Nephron progenitor cell (in vitro differentiated cells): ENCODE measurements around the gene C19orf53.

Source experiments
- DNase-seq: peaks from one replicate; pipeline ENCODE4 v3.0.0; 2021
- H3K27ac Mint-ChIP-seq: 2 replicates; pipeline ENCODE4 v1.8.0; 2021; ENCODE audit warnings: mild to moderate bottlenecking, moderate library complexity, mixed read lengths
- H3K27me3 Mint-ChIP-seq: 2 replicates; pipeline ENCODE4 v1.8.0; 2021; ENCODE audit warnings: mild to moderate bottlenecking, low read depth, mixed read lengths; ENCODE audit not compliant: poor library complexity
- H3K36me3 Mint-ChIP-seq: 2 replicates; pipeline ENCODE4 v1.8.0; 2021; ENCODE audit warnings: low read depth, mixed read lengths
- H3K4me1 Mint-ChIP-seq: 2 replicates; pipeline ENCODE4 v1.8.0; 2021; ENCODE audit warnings: mixed read lengths
- H3K4me3 Mint-ChIP-seq: 2 replicates; pipeline ENCODE4 v1.8.0; 2021; ENCODE audit warnings: mild to moderate bottlenecking, moderate library complexity, mixed read lengths
- H3K9me3 Mint-ChIP-seq: 2 replicates; pipeline ENCODE4 v1.8.0; 2021; ENCODE audit warnings: mild to moderate bottlenecking, moderate library complexity, mixed read lengths
- TF ChIP-seq, protein P1 (sequence below): fragments of 200-600 bp; sonication (generic); IDR thresholded peaks from 2 replicates; pipeline ENCODE4 v1.5.0; 2021; ENCODE audit warnings: antibody characterized with exemption

C19orf53 gene

GRCh38 chr19:13813147-13813546 lies 38.9 kb downstream of the C19orf53 start:
- peaks cover 2% of the 10 kb centered on the region for H3K27me3 Mint-ChIP-seq
- no peak overlapping the region for H3K27ac Mint-ChIP-seq
- DNase-seq: no peak
- TF ChIP-seq, protein P1, sequence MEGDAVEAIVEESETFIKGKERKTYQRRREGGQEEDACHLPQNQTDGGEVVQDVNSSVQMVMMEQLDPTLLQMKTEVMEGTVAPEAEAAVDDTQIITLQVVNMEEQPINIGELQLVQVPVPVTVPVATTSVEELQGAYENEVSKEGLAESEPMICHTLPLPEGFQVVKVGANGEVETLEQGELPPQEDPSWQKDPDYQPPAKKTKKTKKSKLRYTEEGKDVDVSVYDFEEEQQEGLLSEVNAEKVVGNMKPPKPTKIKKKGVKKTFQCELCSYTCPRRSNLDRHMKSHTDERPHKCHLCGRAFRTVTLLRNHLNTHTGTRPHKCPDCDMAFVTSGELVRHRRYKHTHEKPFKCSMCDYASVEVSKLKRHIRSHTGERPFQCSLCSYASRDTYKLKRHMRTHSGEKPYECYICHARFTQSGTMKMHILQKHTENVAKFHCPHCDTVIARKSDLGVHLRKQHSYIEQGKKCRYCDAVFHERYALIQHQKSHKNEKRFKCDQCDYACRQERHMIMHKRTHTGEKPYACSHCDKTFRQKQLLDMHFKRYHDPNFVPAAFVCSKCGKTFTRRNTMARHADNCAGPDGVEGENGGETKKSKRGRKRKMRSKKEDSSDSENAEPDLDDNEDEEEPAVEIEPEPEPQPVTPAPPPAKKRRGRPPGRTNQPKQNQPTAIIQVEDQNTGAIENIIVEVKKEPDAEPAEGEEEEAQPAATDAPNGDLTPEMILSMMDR: no peak
- H3K4me3 Mint-ChIP-seq: no peak overlapping the region
- H3K36me3 Mint-ChIP-seq: peaks cover 63% of the 10 kb centered on the region
- H3K4me1 Mint-ChIP-seq: peaks cover 1% of the 10 kb centered on the region
- no peaks in the 10 kb centered on the region for H3K9me3 Mint-ChIP-seq

GRCh38 chr19:13814550-13814949 lies 40.3 kb downstream of the C19orf53 start:
- H3K4me1 Mint-ChIP-seq: peaks cover 5% of the 10 kb centered on the region
- no peak overlapping the region for H3K27ac Mint-ChIP-seq
- no peaks in the 10 kb centered on the region for H3K9me3 Mint-ChIP-seq
- no peak overlapping the region for H3K4me3 Mint-ChIP-seq
- TF ChIP-seq, protein P1: no peak
- no peak for DNase-seq
- peaks cover 2% of the 10 kb centered on the region for H3K27me3 Mint-ChIP-seq
- peaks cover 62% of the 10 kb centered on the region for H3K36me3 Mint-ChIP-seq

DNA sequence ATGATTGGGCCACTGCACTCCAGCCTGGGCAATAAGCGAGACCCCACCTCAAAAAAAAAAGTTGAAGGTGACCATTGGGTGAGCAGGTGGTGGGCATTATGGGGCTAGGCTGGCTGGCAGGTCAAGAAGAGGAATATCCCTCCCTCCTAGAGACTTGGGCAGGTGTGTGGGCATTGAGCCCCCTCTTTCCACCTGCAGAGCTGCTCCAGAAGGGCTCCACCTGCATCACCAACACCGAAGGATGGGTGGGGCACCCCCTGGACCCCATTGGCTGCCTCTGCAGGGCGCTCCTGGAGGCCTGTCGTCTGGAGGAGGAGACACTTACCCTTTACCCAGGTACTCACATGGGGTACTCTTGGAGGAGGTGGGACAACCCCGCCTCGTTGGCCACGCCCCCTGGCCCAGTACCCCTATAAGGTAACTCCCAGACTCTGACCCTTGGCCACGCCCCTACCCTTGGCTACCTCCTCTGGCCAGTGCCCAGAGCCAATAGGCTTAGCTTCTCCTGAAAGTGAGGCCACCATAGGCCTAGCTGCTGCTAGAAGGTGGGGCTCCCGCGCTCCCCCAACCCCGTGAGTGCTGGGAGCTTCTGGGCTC lies 42.9 kb downstream of the C19orf53 start:
- TF ChIP-seq, protein P1: no peak
- Mint-ChIP-seq H3K27me3 (no peaks in the 10 kb centered on the region), H3K9me3 (no peaks in the 10 kb centered on the region), H3K4me1 (peaks cover 5% of the 10 kb centered on the region), H3K4me3 (peak overlapping the region; percentile 64), H3K36me3 (peaks cover 59% of the 10 kb centered on the region), H3K27ac (no peak overlapping the region)
- DNase-seq: peak; percentile 69

DNA sequence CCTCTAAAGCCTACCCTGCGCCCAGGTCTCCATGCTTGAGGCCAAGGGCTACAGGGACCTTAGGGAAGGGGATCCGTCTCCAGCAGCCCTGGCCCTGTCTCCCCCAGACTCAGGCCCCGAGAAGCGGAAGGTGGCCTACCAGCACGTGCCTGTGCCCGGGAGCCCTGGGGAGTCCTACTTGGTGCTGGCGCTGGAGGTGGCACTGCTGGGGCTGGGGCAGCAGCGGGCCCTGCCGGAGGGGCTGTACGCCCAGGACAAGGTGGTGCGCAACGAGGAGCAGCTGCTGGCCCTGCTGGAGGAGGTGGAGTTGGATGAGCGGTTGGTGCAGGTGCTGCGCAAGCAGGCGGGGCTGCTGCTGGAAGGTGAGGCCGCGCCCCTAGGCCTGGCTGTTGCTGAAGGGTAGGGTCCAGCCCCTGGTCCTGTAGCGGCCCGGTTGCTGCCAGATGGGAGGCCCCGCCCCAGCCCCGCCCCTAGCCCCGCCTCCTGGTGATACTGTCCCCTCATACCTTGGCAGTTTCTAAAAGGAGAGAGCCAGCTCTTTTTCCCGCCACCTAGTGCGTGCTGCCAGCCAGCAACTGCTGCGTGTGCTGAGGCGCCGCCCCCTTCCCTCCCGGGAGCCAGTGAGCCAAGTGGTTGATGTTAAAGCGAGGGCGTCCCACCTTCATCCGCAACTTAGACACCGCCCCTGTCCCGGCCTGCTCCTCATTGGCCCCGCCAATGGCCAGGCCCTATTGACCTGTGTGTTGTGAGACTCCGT lies 43.5 kb downstream of the C19orf53 start:
- H3K36me3 Mint-ChIP-seq: peaks cover 59% of the 10 kb centered on the region
- TF ChIP-seq, protein P1: no peak
- H3K4me3 Mint-ChIP-seq: peak overlapping the region; percentile 64
- H3K4me1 Mint-ChIP-seq: peaks cover 5% of the 10 kb centered on the region
- H3K27me3 Mint-ChIP-seq: no peaks in the 10 kb centered on the region
- H3K9me3 Mint-ChIP-seq: no peaks in the 10 kb centered on the region
- H3K27ac Mint-ChIP-seq: no peak overlapping the region
- DNase-seq: peak; percentile 75

- Mint-ChIP-seq H3K27me3 (no peaks in the 10 kb centered on the region), H3K36me3 (peaks cover 59% of the 10 kb centered on the region), H3K27ac (no peak overlapping the region), H3K4me1 (peaks cover 15% of the 10 kb centered on the region), H3K4me3 (no peak overlapping the region), H3K9me3 (no peaks in the 10 kb centered on the region)
- DNase-seq: no peak
- TF ChIP-seq, protein P1: no peak
Observed at GRCh38 chr19:13819238-13819637, 45.0 kb downstream of the C19orf53 start.
